ENCODE data around the gene PLEKHA5.
"Not testable (repeated sequence)": the region's sequence is repeated elsewhere in the genome, so short reads cannot be mapped to it uniquely, and the experiment has no call there.

The PLEKHA5 gene

DNA sequence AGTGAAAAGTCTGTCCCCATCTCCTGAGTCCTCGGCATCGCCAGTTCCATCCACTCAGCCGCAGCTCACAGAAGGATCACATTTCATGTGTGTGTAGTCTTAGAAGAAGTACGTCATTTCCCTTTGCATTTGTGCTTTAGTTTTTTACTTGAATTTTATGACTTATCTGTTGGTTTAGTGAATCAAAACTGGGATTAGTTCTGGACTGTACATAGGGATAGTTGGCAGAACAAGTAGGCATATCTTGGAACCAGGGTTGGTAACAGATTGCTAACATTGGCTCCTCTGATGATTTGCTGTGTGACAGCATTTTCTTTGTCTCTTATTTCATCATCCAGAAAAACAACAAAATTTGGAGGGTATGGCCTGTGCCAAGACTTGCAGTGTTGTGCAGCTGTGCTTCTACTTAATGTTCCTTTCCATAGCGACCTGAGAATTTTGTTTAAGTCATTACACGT is 240.2 kb downstream of the PLEKHA5 start:
- no peak for DNase-seq

DNA sequence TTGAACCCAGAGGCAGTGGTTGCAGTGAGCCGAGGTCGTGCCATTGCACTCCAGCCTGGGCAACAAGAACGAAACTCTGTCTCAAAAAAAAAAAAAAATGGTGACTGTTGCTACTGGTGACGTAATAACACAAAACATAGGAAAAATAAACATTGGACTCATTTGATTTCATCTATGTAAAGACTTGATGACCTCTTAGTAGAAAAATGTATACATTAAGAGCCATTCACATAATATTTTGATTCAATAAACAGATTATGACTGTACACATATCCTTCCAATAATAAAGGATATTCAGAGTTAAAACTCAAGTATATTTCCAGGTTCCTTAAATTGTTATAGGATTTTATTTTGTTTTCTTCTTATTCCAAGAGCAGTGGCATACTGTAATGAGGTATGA is 244.1 kb downstream of the PLEKHA5 start:
- DNase-seq = no peak

DNA sequence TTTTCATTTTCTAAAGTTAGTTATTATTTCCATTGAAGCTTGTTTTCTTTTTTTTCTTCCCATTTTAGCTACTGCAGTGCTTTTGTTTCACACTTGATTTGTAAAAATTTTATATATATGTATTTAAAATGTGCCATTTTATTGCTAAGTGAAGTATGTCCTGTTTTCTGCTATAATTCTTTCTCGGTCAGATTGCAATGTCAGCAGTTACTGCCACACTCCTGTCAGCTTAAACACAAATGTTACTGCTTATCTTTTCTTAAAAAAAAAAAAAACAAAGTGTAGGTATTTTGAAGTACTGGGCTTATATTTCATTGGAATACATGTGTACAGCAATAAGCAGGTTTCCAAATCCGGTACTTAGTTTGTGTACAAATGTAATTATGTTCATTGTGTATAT is 246.4 kb downstream of the PLEKHA5 start:
- no peak for DNase-seq

DNA sequence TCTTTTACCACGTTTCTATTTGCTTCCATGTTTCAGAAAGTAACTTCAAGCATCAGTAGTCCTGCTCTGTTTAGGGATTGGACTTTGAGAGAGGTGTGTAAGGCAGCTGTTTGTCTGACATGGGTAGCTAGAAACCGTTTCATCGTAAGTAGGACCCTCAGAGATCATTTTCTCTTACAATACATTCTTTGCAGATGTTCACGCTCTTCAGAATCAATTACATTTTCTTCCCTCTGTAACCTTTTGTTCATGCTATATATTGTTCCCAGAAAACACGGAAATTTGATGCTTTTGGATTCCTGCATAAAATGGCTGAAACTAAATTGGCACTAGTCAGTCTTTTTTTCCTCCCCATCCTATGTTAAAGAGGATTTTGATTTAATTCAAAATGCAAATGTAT is 247.2 kb downstream of the PLEKHA5 start:
- DNase-seq = no peak

DNA sequence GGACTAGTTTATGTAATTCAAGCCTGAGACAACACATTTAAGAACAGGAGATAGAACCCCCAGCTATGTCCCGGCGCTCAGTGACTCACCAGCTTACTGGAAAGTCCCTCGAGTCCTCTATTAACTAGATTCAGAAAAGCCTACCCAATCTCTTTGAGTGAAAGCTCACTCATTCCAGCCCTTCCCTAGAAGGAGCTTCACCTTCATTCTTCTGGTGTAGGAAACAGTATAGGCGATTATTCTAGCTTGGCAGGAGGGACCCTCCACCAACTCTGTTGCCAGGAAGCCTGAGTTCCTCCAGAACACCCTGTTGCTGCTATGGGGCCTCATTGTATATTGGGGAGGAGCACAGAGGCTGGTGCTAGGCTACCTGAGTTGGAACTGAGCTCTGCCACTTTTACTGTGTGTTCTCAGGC is 252.6 kb downstream of the PLEKHA5 start:
- DNase-seq = no peak

DNA sequence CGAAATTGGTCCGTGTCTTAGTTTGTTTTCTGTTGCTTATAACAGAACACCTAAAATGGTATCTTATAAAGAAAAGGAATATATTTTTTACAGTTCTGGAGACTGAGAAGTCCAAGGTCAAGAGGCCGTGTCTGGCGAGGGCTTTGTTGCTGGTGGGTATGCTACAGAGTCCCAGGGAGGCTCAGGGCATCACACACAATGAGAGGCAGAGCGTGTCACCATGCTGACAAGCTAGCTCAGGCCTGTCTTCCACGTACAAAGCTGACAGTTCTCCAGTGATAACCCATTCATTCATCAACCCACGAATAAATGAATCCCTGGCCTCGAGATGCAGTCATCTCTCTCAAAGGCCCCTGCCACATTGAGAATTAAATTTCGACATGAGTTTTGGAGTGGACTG is 253.0 kb downstream of the PLEKHA5 start:
- no peak for DNase-seq

DNA sequence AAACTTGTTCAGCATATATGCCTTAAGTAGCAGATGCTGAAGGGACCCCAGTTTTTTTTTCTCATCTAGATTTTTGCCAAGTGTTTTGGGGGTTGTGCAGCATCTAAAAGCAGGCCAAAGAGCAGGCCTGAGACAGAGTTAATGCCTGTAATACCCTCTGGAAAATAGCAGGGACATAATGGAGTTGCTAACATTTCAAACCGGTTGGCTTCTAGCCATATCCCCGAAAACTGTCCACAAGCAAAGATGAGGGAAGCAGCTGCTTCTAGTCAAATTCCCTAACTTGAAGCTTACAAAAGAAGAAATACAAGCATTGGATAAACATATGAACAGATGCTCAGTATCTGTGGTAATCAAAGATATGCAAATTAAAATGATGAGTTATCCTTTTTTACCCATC is 257.6 kb downstream of the PLEKHA5 start:
- DNase-seq = no peak

DNA sequence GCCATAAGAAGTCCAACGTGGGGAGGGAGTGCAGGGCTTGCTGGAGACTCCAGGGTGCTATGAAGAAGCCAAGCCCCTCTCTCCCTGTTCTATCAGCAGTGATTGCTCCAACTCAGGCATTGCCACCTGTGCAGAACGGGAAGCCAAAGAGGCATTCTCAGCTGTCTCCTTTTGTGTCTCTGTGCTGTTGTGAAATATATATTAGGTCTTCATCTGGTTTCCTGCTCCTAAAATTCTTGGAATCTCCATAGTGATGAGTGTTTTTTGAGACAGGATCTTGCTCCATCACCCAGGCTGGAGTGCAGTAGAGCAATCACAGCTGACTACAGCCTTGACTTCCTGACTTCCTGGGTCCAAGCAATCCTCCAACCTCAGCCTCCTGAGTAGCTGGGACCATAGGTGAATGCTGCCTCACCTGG is 258.6 kb downstream of the PLEKHA5 start:
- no peak for DNase-seq

DNA sequence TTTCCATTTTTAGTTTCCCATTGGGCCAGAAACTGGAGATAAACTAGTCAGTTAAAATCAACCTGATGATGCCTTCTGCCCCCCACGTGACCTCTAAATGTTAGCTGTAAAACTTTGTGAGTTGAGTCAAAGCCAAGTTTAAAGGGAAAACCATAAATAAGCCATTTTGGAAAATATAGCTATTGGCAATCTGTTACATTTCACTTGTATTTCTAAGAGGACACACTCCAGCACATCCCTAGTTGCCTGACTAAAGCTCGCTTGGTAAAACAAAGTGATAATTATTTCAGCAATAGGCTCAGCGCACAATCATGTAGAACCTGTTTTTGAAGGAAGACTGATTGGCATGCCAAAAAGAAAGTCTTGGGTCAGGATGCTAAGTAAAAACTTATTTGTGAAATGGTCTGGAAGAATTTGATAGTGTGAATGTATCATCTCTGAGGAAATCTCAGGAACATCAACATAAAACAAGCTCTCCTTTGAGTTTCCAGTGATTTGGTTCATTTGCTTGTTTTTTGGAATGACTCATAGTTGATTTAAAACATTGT is 260.6 kb downstream of the PLEKHA5 start:
- DNase-seq = no peak

DNA sequence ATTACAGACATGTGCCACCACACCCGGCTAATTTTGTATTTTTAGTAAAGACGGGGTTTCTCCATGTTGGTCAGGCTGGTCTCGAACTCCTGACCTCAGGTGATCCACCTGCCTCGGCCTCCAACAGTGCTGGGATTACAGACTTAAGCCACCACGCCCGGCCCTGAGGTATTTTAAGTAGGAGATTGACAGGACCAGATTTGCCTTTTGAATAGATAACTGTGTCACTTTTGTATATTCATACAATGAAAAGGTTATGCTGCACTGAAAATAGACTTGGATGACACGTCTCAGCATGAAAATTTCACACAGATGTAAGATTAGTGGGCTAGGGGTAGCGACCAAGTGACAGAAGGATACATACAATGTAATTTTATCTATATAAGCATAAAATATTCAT is 263.1 kb downstream of the PLEKHA5 start:
- not testable (repeated sequence) for DNase-seq

DNA sequence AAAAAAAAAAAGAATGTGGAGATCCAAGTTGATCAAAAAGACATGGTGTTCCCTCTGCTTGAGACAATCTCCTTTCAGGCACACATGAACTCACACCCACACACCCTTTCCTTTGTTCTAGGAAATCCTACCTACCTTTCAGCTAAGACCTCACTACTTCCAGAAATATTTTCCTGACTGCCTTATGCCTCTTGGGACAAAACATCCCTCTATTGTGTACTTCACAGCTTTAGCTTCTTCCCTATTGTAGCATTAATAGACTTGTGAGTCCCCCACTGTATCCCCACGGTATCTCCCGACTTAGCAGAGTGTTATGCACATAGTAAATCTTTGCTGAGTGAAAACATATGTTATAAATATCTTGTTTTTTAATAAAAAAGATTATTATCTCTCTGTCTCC is 264.9 kb downstream of the PLEKHA5 start:
- no peak for DNase-seq

DNA sequence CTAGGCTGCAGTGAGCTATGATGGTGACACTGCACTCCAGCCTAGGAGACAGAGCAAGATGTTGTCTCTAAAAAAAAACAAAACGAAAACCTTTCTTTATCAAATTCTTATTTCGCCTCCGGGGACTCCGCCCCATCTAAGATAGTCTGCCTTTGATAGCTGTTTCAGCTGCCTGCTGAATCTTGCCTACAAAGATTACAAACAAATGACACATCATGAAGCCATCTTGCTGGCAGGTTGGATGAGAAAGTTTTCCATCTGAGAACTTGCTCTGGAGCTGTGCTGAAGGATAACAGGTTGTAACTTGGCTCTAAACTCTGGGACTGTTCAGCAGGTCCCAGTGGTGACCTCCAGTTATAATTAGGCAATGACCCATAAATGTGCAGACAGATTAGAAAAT is 268.0 kb downstream of the PLEKHA5 start:
- no peak for DNase-seq

DNA sequence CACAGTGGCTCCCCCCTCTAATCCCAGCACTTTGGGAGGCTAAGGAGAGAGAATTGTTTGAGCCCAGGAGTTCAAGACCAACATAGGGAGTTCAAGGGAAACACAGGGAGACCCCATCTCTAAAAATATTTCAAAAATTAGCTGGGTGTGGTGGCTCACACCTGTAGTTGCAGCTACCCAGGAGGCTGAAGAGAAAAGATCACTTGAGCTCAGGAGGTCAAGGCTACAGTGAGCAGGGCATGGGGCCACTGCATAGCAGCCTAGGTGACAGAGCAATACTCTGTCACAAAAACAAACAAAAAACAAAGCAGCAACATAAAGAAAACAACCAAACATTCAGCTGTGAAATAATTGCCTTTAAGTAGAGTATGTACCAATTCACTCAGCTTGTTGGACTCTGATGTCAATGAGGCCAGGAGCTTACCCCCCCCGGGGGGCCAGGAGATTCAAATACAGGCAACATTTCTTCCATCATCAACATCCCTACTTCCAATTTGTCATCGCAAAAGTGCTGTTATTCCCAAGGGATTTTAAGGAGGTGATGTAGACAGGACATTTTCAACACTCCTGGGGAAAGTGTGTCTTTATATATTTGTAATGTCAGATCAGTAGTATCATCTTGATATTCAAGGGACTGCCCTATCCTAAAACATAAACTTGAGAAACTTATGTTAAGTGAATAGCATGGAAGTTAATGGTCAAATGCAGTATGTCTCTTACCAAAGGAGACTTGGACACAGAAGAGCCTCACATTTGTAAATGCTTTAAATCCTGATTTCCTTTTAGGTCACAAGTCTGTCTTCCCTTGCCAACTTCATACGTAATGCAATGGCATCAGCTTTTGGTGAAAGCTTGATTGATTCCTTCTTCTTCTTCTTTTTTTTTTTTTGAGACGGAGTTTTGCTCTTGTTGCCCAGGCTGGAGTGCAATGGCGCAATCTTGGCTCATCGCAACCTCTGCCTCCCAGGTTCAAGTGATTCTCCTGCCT is 269.1 kb downstream of the PLEKHA5 start:
- no peak for DNase-seq

DNA sequence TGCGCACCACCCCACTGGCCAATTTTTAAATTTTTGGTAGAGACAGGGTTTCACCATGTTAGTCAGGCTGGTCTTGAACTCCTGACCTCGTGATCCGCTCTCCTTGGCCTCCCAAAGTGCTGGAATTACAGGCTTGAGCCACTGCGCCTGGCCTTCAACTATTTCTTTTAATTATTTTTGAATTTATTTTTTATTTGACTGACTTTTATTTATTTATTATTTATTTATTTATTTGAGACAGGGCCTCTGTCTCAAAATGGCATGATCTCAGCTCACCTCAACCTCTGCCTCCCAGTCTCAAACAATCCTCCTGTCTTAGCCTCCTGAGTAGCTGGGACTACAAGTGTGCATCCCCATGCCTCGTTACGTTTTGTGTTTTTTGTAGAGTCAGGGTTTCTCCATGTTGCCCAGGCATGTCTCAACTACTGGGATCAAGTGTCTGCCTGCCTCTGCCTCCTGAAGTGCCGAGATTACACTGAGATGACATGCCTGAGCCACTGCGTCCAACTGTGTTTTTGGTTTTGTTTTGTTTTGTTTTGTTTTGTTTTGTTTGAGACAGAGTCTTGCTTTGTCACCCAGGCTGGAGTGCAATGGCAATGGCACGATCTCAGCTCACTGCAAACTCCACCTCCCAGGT is 271.2 kb downstream of the PLEKHA5 start:
- not testable (repeated sequence) for DNase-seq

DNA sequence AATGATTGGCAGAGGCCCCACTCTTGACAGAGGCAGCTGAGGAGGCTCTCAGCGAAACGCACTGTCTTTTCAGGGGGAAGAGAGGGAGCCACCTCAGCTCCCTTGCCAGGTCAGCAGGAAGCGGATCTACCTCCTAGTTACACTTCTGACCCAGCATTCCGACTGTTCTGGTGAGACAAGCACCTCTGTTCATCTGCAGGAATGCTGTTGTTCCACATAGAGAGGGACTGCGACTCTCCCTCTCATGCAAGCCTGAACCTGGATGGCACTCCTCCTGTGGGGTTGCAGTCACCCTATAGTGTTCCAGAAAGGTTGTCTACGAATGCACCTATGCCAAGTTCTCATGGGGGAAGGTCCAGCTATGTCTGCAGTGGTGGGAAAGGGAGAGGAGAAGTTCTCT is 272.7 kb downstream of the PLEKHA5 start:
- DNase-seq = no peak

DNA sequence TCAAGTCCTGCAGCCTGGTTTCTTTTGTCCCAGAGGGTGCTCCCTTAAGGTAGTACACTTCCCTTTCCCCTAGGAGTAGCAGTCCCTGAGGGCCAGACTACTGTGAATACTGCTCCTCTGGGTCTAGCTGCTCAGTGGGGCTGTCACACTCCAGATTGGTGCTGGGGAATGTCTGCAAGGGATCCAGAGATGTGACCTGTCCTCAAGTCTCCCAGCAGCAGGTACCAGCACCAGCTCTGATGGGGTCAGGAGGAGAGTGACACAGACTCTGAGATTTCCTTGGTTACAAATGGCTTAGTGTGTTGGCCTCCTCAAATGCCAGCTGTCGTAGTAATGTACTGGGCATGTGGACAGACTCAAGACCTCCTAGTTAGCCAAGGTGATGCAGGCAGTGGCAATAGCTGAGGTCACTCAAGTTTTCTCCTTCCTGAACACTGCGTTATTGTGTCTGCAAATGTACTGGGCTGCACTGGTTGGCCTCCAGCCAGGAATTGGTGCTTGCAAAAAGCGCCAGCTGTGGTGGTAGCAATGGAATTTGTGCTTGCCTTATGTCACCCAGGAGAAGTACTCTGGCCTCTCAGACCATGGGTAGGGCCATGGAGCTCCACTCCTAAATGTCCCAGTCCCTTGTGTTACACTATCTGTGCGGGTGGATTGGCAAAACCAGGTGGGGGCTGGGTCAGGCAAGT is 273.4 kb downstream of the PLEKHA5 start:
- DNase-seq = peak; percentile 37

DNA sequence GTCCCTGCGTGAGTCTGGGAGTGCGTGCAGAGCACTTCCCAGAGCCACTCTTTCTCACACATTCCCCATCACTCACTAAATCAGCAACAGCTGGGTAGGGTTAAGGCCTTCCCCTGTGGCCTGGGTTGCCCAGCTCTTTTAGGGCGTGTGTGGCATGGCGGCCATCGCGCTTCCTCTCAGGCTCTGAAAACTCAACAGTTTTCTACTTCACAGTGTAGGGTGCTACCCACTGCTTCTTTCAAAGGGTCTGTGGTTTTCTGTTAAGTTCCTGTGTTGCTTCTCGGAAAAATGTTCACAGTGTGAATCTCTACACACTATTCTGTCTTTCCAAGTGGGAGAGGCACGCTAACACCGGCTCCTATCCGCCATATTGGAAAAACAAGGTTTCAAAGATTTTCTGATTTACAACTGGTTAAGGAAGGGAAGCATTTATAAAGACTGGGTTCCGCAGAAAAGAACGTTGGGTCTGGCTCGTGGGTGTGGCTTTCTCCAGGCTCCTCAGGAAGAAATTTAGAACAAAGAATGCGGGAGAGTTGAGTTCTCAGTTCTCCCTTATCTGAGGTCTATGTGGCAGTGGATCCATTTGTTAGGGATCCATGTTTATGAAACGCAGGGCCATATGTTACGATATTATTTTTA is 274.8 kb downstream of the PLEKHA5 start:
- no peak for DNase-seq

DNA sequence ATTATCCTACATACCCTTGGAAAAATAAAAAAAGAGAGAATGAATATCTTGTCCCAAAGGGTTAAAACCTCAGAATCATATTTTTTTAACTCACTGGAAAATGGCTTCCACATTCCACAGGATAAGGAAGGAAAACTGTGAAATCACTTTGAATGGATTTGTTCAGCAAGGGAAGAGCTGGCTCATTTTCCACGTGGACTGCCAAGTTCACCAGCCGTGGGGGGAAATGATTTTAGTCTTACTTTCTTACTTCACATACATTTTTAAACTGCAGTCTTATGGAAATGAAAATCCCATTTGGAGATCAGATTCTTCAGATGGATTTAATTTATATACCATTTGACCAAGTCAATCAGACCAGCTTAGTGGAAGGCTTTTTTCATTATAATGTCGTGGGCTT is 279.8 kb downstream of the PLEKHA5 start:
- no peak for DNase-seq

DNA sequence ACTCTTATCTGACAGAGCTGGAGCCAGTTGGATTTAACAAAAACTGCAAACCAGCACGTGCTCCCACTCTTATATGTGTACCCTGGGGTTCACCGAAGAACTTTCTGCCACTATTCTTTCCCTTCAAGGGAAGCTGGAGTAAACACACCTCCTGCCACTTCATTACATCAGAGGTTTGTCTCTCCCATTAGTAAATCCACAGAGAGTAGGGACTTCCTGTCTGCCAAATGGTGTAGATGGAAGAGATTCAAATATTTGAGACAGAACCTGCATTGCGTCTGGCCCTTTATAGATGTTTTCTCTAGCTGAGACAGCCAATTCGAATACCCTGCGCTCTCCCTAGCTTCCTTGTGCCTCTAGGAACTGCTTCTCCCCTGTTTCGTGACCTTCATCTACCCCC is 280.7 kb downstream of the PLEKHA5 start:
- DNase-seq = no peak

DNA sequence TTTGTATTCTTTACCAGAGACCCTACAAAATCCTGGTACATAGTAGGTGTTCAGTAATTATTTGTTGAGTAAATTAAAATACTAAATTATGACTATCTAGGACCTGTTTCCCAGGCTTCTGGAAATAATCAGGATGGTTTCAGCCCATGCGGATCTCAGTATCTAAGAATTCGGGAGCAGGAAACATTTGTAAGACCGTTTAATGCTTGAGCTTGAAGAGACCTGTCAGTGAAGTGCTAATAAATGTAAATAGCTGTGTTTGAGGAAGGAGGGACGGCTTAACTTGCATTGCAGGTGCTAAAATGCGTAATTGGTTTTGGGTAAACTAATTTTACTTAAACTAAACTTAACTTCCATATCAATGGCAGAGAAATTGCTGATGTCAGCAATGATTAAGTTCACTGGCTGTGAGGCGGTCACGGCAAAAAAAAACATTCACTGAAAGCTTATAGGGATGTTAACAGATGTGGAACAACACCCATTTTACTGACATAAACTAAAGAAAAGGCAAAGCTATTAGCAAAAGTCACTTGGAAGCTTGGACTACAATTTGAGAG is 281.2 kb downstream of the PLEKHA5 start:
- DNase-seq = no peak

DNA sequence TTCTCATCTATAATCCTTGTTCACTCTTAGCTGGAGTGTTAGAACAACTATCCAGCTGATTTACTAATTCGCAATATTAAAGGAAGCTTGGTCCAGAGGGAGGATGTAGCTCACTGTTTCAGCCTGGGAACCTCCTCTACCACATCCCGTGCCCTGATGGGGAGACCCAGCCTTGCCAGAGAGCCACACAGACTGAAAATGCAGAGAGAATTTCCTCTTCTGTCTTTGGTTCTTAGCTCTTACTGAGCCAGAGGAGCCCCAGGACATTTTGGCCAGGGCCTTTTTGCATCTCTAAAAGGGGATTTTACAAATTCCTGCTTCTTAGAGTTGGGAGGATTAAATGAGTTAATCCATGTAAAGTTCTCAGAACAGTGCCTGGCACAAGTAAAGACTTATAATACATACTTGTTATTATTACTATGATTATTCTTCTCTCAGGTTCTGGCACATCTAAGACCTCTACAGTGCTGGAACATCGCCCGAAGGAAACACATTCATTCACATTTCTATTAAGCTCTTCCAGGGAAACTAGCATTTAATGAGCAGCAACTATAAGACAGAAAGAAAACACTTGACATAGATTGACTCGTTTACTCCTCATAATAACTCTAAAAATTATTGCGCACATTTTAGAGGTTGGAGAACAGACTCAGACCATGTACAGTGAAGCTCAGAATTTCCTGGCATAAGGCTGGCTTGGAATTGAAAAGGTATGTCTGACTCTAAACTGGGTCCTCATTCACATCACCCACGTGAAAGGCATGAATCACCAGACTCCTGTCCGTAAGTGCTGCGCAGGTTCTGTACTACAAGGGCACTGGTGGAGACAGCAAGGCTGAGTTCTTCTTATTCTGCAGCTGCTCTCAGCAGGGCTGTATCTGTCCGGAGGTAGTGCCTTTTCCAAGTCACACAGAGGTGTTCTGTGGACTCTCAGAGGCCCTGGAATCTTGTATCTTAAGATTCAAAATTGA is 282.0 kb downstream of the PLEKHA5 start:
- no peak for DNase-seq

Data from NCI-H2029 treated with DMSO at 0.1 percent for 48 hours (cell line).